ENCODE data around the gene RPGRIP1.

DNA sequence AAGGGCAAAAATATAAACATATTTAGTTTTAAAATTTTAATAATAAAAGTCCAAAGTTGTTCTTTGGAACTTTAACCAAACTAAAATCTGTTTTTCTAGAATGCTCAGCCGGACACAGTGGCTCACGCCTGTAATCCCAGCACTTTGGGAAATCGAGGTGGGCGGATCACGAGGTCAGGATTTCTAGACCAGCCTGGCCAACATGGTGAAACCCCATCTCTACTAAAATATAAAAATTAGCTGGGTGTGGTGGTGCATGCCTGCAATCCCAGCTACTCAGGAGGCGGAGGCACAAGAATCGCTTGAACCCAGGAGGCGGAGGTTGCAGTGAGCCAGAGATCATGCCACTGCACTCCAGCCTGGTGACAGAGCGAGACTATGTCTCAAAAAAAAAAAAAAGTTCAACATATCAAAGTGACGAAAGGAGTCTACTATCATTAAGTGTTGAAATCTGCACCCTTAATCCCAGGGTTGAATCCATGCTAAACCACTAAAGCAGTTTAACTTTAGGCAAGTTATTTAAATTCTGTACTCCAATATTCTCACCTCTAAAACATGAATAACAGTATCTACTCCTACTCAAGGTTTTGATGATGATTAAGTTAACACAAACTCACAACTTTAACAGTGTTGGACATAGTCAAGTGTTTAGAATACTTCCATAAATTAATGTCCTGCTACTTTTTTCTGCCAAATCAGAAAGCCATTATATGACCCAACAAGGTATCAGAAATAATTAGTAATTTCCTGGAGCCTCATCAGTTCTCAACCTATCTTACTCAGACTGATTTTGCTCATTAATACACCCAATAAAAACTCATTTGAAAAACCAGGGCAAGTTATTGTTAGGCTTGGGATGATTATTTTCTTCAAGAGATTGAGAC is 21.6 kb upstream of the RPGRIP1 start:
- TF ChIP-seq TAF1 (IDR thresholded peaks at IDR 0.05; ENCODE audit: low read depth, low read length) (no peak), POLR2A (IDR thresholded peaks at IDR 0.05; ENCODE audit: low read depth, low read length) (no peak; the same call in 1 of the 2 replicates), POLR2AphosphoS5 (IDR thresholded peaks at IDR 0.05; ENCODE audit: low read depth, low read length) (no peak), PAX5 (IDR thresholded peaks at IDR 0.05; ENCODE audit: insufficient read depth, low read length, severe bottlenecking) (no peak), SPI1 (IDR thresholded peaks at IDR 0.05; ENCODE audit: low read depth, low read length) (no peak)

Data from GM12891 (cell line).